Breast epithelium (tissue), 3 donors: ENCODE measurements around the gene BRD7.

ENCODE experiments used
- POLR2A ChIP-seq: fragments of 450-650 bp; IDR thresholded peaks from one replicate; pipeline ENCODE4 v1.6.1; 2016; ENCODE audit warnings: antibody characterized with exemption, mild to moderate bottlenecking, moderate library complexity
- POLR2AphosphoS5 ChIP-seq, 3 donors: sonication (generic); formaldehyde crosslinking; IDR thresholded peaks; one replicate each; pipeline ENCODE4 v1.6.1; 2017; ENCODE audit warnings: antibody characterized with exemption in 3 of 3
- TF ChIP-seq, protein P1 (sequence below), 3 donors: fragments of 450-650 bp; IDR thresholded peaks; one replicate each; pipeline ENCODE4 v1.5.1; 2016 to 2017; ENCODE audit warnings: antibody characterized with exemption in 3 of 3, mild to moderate bottlenecking in 3 of 3, moderate library complexity in 3 of 3

DNA sequence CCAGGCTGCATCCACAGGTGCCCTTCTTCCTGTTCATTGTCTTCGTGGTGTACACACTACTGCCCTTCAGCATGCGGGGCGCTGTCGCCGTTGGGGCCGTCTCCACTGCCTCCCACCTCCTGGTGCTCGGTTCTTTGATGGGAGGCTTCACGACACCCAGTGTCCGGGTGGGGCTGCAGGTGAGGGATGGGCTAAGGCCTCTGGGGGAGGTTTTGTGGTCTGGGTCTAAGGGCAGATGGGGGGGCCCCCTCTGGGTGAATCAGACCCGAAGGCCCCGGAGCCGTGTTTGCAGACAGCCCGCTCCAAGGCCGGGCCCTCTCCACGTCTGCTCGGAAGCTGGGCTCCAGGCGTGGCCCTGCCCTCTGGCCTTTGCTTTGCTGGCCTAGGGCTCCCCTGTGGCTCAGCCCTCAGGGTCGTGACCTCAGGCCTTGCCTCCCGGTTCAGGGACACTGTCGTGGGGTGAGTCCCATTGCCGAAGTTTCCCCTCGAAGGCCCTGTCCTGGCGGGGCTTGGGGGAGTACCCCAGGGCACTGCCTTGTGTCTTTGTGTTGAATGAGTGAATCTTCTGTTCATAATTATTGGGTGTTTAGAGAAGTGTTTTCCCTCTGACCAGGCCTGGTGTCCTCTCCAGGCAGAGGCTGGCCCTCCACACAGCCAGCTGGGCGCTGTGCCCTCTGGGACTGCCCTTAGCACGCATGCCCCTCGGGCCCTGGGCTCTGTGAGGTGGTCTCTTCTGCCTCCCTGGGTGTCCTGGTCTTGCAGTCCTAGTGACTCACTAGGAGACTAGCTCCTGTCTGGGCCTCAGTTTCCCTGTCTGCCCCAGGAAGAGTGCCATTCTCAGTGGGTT lies 76.8 kb downstream of the BRD7 start:
- TF ChIP-seq, protein P1, sequence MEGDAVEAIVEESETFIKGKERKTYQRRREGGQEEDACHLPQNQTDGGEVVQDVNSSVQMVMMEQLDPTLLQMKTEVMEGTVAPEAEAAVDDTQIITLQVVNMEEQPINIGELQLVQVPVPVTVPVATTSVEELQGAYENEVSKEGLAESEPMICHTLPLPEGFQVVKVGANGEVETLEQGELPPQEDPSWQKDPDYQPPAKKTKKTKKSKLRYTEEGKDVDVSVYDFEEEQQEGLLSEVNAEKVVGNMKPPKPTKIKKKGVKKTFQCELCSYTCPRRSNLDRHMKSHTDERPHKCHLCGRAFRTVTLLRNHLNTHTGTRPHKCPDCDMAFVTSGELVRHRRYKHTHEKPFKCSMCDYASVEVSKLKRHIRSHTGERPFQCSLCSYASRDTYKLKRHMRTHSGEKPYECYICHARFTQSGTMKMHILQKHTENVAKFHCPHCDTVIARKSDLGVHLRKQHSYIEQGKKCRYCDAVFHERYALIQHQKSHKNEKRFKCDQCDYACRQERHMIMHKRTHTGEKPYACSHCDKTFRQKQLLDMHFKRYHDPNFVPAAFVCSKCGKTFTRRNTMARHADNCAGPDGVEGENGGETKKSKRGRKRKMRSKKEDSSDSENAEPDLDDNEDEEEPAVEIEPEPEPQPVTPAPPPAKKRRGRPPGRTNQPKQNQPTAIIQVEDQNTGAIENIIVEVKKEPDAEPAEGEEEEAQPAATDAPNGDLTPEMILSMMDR (IDR thresholded peaks at IDR 0.05) = no peak
- TF ChIP-seq POLR2A (no peak), POLR2AphosphoS5 (IDR thresholded peaks at IDR 0.05) (no peak)
